NCI-H1092 (cell line): ENCODE data around the gene NPHP4.
"Not testable (repeated sequence)": the region's sequence is repeated elsewhere in the genome, so short reads cannot be mapped to it uniquely, and the experiment has no call there.

ENCODE experiments used
- DNase-seq: peaks from one replicate; lab custom pipeline; 2025; lab: John Stamatoyannopoulos, UW

Gene NPHP4

GRCh38 chr1:5911871-5912271, 80.4 kb downstream of the NPHP4 start:
- no peak for DNase-seq

- DNase-seq: no peak
These were observed 81.1 kb downstream of the NPHP4 start for GRCh38 chr1:5911157-5911556.

- no peak for DNase-seq
These were observed 81.6 kb downstream of the NPHP4 start for GRCh38 chr1:5910666-5911065.

- no peak for DNase-seq
These were observed 82.0 kb downstream of the NPHP4 start for GRCh38 chr1:5910276-5910620.

GRCh38 chr1:5909576-5910275, 82.5 kb downstream of the NPHP4 start:
- DNase-seq: no peak

GRCh38 chr1:5908461-5909375, 83.5 kb downstream of the NPHP4 start:
- DNase-seq: no peak

- DNase-seq: no peak
These were observed 84.3 kb downstream of the NPHP4 start for GRCh38 chr1:5907966-5908365.

- no peak for DNase-seq
These were observed 84.8 kb downstream of the NPHP4 start for GRCh38 chr1:5907386-5907785.

- no peak for DNase-seq
These were observed 85.3 kb downstream of the NPHP4 start for GRCh38 chr1:5906966-5907365.

- DNase-seq: no peak
These were observed 86.1 kb downstream of the NPHP4 start for GRCh38 chr1:5906116-5906515.

GRCh38 chr1:5905436-5905835, 86.8 kb downstream of the NPHP4 start:
- DNase-seq: no peak

- no peak for DNase-seq
These were observed 87.7 kb downstream of the NPHP4 start for GRCh38 chr1:5904551-5904950.

GRCh38 chr1:5903680-5904079, 88.5 kb downstream of the NPHP4 start:
- DNase-seq: no peak

GRCh38 chr1:5903031-5903430, 89.2 kb downstream of the NPHP4 start:
- no peak for DNase-seq

- DNase-seq: no peak
These were observed 90.4 kb downstream of the NPHP4 start for GRCh38 chr1:5901841-5902240.

- no peak for DNase-seq
These were observed 91.1 kb downstream of the NPHP4 start for GRCh38 chr1:5901150-5901549.

GRCh38 chr1:5898266-5898665, 94.0 kb downstream of the NPHP4 start:
- no peak for DNase-seq

GRCh38 chr1:5896706-5897660, 95.2 kb downstream of the NPHP4 start:
- no peak for DNase-seq

GRCh38 chr1:5895446-5896406, 96.5 kb downstream of the NPHP4 start:
- no peak for DNase-seq

- DNase-seq: not testable (repeated sequence)
These were observed 98.4 kb downstream of the NPHP4 start for GRCh38 chr1:5893699-5894278.

GRCh38 chr1:5892329-5892728, 99.9 kb downstream of the NPHP4 start:
- no peak for DNase-seq
